Measurements from ENCODE around the gene EFEMP2.
A peak's percentile ranks its signal among the peaks of the same experiment; 100 is the strongest.
"Not testable (repeated sequence)": the region's sequence is repeated elsewhere in the genome, so short reads cannot be mapped to it uniquely, and the experiment has no call there.

The EFEMP2 gene

GRCh38 chr11:65900125-65900898 is 27.7 kb upstream of the EFEMP2 start, which contains the start of gene FOSL1:
TSS of gene FOSL1 (minus strand) at chr11:65900388. CDS start at chr11:65900339, 49 bp downstream.
- peak; percentile 97 for DNase-seq

GRCh38 chr11:65899356-65900124 is 26.9 kb upstream of the EFEMP2 start:
- DNase-seq, result peak; percentile 63

GRCh38 chr11:65898656-65899355 is 26.2 kb upstream of the EFEMP2 start:
- DNase-seq, result no peak

GRCh38 chr11:65897020-65897471 is 24.4 kb upstream of the EFEMP2 start:
- DNase-seq, result no peak

GRCh38 chr11:65896034-65896999 is 23.7 kb upstream of the EFEMP2 start:
- DNase-seq, result no peak

- no peak for DNase-seq
These were observed 22.9 kb upstream of the EFEMP2 start for GRCh38 chr11:65895482-65895981.

- DNase-seq, result peak; percentile 48
These were observed 21.5 kb upstream of the EFEMP2 start for GRCh38 chr11:65894034-65894591.

GRCh38 chr11:65892661-65893317 is 20.2 kb upstream of the EFEMP2 start:
- no peak for DNase-seq

GRCh38 chr11:65892137-65892540 is 19.5 kb upstream of the EFEMP2 start:
- not testable (repeated sequence) for DNase-seq

GRCh38 chr11:65891219-65892136 is 18.9 kb upstream of the EFEMP2 start:
- no peak for DNase-seq

GRCh38 chr11:65890324-65891218 is 18.0 kb upstream of the EFEMP2 start, which contains the start of gene CCDC85B:
TSS of gene CCDC85B (plus strand) at chr11:65890673. CDS start at chr11:65890784, 111 bp downstream.
- peak; percentile 98 for DNase-seq

- DNase-seq, result peak; percentile 96
These were observed 15.7 kb upstream of the EFEMP2 start, which contains the start of gene FIBP for GRCh38 chr11:65888163-65888814. TSS of gene FIBP (minus strand) at chr11:65888471. CDS start at chr11:65888418, 53 bp downstream.

GRCh38 chr11:65887723-65888162 is 15.1 kb upstream of the EFEMP2 start:
- DNase-seq, result no peak

GRCh38 chr11:65886826-65887722 is 14.5 kb upstream of the EFEMP2 start:
- no peak for DNase-seq

- no peak for DNase-seq
These were observed 13.4 kb upstream of the EFEMP2 start for GRCh38 chr11:65885808-65886536.

- DNase-seq, result no peak
These were observed 12.6 kb upstream of the EFEMP2 start for GRCh38 chr11:65885231-65885630.
